VCaP (cell line): Measurements from ENCODE around the gene RUNX2.

ENCODE experiments used
- H3K27ac ChIP-seq: fragments of 450-650 bp; 2 replicates; pipeline ENCODE4 v1.5.1; 2017
- TF ChIP-seq, protein P1 (sequence below): fragments of 450-650 bp; conservative IDR thresholded peaks from 2 replicates; pipeline ENCODE4 v1.5.1; 2017; ENCODE audit warnings: mild to moderate bottlenecking, moderate library complexity

Gene RUNX2

DNA sequence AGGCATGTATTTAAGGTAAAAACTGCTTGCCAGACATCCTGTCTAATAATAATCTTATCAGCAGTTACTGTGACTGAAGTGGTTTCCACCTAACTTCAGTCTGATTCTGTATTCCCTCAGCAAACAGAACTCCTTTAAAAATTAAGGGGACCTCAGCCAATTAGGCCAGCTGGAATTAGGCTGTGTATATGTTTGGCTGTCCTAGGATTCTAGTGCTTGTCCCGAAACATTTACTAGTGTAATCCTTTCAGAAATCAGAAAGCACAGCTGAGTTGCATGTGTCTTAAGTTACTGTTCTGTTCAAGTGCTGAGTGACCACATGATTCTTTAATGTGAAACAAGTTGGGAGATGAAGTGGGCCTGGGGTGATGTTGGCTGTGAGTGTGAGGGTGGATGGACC, 170.5 kb downstream of the RUNX2 start:
- H3K27ac ChIP-seq = no peak overlapping the region
- TF ChIP-seq, protein P1, sequence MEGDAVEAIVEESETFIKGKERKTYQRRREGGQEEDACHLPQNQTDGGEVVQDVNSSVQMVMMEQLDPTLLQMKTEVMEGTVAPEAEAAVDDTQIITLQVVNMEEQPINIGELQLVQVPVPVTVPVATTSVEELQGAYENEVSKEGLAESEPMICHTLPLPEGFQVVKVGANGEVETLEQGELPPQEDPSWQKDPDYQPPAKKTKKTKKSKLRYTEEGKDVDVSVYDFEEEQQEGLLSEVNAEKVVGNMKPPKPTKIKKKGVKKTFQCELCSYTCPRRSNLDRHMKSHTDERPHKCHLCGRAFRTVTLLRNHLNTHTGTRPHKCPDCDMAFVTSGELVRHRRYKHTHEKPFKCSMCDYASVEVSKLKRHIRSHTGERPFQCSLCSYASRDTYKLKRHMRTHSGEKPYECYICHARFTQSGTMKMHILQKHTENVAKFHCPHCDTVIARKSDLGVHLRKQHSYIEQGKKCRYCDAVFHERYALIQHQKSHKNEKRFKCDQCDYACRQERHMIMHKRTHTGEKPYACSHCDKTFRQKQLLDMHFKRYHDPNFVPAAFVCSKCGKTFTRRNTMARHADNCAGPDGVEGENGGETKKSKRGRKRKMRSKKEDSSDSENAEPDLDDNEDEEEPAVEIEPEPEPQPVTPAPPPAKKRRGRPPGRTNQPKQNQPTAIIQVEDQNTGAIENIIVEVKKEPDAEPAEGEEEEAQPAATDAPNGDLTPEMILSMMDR = no peak

DNA sequence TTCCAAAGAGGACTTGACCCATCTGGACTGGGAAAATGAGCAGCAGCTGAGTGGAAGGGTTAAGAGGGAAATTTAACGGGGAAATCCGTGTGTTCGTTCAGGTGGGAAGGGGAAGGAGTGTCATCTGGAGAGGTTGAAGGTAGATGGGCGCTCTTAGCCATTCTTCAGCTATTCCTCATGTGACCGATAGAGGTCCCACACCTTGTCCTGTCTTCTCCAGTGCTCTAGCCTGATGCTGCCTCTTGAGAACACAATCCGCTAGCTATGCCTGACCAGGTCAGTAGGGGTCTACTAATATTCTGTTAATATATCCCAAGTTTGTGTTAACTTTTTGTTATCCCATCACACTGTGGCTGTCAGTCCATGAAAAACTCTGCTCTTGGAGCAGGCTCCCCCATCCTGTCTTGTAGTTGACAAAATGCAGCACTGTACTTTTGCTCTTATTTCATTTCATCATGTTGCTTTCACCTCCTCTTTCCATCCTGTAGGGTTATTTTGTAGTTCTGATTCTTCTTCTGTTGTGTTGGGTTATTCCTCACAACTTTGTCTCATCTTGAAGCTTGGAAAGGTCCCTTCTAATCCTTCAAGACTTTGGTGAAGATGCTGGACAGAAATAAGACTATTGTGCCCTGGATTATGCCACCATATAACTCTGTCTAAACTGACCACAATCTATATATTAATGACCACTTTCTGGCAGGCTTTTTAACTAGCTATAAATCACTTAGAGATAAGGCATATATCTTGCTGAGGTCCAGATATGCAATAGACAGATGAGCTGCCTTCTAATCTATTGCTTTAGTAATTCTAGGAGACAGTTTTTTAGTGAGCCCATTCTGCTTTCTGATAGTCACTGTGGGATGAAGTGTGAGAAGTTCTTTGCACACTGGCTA, 173.0 kb downstream of the RUNX2 start:
- TF ChIP-seq, protein P1 = no peak
- H3K27ac ChIP-seq = no peak overlapping the region

DNA sequence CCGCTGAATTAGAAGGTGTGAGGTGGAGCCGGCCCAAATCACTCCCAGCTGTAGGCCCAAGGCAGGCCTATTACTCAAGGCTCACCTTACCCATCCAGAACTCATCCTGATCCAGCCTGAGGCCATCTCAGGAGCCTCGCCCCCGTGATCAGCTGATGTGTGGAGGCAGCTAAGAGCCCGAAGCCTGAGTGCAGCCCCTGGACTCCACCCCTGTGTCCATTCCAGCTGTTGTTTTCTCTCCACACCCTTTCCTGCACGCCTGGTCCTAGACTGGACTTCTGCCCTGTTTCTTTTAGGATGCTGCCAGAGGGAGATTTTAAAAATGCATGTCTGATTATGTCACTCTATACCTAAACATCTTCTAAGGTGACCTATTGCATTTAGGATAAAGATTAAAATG, 174.3 kb downstream of the RUNX2 start:
- H3K27ac ChIP-seq = no peak overlapping the region
- TF ChIP-seq, protein P1 = no peak

DNA sequence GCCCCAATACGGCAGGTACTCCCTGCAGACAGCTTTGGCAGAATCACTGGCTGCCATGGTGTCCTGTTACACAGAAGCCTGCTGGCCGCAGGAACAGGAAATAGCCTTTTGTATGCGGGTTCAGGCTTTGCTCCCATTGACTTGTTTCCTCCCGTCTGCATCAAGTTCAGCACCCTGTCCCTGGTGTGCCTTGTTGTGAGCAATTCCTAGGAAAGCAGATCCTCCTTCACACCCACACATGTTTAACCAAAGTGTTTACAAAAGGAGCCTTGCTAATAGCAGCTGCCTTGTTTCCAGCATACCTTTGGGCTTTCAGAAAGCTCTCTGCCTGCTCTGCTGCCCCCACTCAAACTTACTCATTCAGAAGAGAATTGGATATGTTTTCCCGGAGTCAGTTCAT, 176.8 kb downstream of the RUNX2 start:
- TF ChIP-seq, protein P1 = no peak
- no peak overlapping the region for H3K27ac ChIP-seq

DNA sequence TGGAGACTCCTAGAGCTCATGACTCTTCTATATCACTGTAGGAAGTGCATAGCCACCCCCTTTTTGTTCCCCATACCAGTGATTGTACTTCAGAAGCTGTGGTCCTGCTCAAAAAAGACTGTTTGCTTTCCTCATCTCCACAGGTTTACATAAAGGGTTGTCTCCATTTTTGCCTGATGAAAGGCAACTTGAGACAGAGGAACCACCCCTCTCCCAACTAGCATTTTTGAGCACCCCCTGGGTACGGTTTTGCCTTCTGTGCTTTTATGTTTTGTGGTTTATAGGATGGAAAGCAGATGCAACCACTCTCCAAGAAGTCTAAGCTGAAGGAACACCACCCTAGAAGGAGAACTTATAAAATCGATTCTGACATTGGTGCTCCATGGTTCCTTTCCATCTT, 177.3 kb downstream of the RUNX2 start:
- TF ChIP-seq, protein P1 = no peak
- H3K27ac ChIP-seq = no peak overlapping the region

DNA sequence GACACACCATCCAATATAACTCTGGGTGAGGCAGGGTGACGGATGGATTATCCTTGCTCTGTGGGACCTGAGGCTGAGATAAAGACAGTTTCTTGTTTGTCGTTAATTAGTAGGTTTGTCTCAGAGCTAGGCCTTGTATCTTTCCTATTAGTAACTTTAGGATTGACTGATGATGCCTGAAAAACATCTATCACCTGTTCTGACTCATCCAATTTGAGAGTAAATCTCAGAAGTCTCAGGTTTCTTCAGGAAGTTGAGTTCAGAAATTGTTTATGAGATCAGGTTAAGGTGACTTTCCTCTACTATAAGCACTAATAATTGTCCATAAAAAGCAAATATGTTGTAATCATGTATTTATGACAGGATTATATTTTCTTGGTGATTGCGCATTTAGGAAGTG, 179.1 kb downstream of the RUNX2 start:
- no peak overlapping the region for H3K27ac ChIP-seq
- TF ChIP-seq, protein P1 = no peak

DNA sequence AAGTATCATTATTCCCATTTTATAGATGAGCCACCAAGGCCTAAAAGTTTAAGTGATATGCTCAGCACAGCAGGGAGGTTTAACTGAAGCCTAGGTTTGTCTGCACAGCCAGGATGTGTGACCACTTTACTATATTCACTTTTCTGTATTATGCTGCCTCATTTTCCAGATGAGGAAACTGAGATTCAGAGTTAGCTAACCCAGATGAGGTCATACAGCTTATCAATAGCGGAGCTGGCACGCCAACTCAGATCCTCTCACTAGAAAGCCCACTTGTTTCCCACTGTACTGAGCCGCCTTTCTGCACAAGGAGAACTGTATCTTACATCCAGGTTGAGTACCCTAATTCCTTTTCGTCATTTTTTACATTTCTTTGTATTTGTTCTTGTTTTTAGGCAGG, 181.3 kb downstream of the RUNX2 start:
- no peak overlapping the region for H3K27ac ChIP-seq
- TF ChIP-seq, protein P1 = no peak
